ENCODE measurements around the gene FOLR1.
"Not testable (repeated sequence)": the region's sequence is repeated elsewhere in the genome, so short reads cannot be mapped to it uniquely, and the experiment has no call there.

Gene FOLR1

DNA sequence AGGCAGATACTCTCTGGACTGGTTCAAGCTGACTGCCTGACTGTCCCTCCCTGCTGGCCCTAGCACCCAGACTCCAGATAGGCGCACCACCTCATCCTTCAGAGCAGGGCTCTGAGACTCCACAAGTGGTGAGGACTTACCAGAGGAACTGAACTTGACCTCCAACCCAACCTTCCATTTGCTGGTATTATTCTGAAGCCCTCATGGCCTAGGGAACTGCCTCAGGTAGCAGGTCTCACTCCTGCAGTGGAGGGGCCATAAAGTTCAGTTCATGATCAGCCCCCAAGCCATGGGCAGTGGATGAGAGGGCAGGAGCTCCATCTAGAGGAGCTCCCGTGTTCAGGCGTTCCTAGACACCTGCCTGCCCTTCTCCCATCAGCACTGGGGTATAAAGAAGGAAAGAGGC, 10.4 kb upstream of the FOLR1 start:
- DNase-seq (ENCODE audit: low read depth), result not testable (repeated sequence)

DNA sequence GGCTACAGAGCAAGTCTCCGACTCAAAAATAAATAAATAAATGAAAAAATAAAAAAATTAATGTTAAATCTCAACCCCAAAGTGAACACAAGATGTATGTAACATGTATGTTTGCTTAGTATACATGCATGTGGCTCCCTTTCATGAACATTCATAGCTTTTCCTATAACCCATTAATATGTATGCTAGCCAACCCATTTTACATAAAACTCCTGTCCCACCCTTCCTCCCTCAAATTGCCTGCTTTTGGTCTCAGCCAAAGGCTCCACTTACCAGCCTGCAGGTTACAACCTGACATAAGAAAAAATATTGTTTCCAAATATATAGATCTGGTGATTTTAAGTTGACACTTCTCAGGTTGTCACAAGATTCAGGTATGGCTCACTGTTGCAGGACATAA, 3.7 kb upstream of the FOLR1 start:
- no peak for DNase-seq (ENCODE audit: low read depth)

DNA sequence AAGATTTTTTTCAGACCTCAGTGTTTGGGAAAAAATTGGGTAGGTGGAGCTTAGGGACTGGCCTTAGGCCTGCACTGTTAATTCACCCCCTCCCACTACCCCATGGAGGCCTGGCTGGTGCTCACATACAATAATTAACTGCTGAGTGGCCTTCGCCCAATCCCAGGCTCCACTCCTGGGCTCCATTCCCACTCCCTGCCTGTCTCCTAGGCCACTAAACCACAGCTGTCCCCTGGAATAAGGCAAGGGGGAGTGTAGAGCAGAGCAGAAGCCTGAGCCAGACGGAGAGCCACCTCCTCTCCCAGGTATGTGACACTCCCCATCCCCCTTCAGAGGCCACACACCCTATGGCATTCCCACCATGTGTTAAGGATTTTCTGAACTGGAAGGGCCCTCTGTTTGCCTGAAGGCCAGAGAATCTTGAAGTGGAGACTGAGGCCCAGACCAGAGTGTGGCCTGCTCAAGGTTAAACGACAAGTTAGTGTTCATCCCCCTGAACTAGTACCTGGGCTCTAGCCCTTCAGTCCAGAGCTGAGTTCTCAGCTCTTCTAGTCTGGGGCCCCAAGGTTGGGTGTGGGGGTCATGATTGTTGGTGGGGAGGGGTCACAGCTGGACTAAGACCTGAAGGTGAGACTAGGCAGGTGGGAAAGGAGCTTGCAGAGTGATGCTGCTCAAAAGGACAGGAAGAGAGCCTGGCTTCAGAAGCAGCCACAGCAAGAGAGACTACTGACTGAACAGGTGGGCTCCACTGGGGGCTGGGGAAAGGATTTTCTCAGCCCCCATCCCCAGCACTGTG, 2.3 kb upstream of the FOLR1 start:
- DNase-seq (ENCODE audit: low read depth), result no peak

DNA sequence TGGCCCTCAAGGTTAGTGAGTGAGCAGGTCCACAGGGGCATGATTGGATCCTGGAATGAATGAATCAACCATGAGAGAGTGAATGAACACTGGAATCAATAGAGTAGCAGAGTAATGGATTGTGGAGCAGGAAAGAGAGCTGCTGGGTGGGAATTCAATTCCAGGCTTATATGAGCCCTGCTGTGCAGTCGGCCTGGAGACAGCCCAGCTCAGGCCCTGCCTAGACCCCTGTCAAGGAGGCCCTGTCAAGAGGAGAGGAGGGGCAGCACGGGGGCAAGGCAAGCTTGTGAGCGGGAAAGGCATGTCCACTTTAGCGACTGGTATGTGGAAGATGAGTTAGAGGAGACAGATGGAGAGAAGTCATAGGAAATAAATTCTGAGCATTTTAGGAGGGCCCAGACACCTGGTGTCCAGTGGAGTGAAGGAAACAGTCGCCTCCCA, 1.3 kb upstream of the FOLR1 start:
- no peak for DNase-seq (ENCODE audit: low read depth)

DNA sequence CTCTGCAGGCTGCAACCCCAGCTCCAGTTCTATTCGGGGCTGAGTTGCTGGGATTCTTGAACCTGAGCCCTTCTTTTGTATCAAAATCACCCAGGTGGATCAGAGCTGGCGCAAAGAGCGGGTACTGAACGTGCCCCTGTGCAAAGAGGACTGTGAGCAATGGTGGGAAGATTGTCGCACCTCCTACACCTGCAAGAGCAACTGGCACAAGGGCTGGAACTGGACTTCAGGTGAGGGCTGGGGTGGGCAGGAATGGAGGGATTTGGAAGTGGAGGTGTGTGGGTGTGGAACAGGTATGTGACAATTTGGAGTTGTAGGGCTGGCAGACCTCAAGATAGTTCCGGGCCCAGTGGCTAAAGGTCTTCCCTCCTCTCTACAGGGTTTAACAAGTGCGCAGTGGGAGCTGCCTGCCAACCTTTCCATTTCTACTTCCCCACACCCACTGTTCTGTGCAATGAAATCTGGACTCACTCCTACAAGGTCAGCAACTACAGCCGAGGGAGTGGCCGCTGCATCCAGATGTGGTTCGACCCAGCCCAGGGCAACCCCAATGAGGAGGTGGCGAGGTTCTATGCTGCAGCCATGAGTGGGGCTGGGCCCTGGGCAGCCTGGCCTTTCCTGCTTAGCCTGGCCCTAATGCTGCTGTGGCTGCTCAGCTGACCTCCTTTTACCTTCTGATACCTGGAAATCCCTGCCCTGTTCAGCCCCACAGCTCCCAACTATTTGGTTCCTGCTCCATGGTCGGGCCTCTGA, 3.8 kb downstream of the FOLR1 start:
- DNase-seq (ENCODE audit: low read depth), result no peak

DNA sequence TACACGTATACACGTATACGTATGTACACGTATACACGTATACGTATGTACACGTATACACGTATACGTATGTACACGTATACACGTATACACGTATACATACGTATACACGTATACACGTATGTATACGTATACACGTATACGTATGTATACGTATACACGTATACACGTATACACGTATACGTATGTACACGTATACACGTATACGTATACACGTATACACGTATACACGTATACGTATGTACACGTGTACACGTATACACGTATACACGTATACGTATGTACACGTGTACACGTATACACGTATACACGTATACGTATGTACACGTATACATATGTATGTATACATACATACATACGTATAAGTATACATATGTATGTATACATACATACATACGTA, 9.5 kb downstream of the FOLR1 start:
- not testable (repeated sequence) for DNase-seq (ENCODE audit: low read depth)

DNA sequence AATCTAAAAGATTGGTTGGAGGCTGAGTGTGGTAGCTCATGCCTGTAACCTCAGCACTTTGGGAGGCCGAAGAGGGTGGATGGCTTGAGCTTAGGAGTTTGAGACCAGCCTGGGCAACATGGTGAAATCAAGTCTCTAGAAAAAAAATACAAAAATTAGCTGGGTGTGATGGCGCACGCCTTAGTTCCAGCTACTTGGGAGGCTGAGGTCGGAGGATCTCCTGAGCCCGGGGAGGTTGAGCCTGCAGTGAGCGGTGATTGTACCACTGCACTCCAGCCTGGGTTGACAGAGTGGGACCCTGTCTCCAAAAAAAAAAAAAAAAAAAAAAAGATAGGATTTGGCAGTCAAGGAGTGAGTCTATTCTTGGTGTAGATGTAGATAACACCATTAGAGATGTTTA, 10.6 kb downstream of the FOLR1 start:
- DNase-seq (ENCODE audit: low read depth), result no peak

DNA sequence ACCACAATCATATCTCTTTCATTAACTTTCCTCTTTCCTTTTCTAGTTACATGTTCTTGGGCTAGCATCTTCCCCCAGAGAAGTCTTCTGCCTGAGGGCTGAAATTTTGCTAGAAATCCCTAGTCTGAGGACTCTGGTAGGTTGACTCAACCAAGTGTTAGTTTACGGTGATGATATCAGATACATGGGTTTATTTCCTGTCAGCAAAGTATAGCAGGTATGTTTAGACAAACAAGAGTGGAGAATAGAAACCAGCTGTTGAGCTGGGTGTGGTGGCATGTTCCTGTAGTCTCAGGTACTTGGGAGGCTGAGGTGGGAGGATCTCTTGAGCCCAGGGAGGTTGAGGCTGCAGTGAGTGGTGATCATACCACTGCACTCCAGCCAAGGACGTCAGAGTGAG, 11.2 kb downstream of the FOLR1 start:
- no peak for DNase-seq (ENCODE audit: low read depth)

DNA sequence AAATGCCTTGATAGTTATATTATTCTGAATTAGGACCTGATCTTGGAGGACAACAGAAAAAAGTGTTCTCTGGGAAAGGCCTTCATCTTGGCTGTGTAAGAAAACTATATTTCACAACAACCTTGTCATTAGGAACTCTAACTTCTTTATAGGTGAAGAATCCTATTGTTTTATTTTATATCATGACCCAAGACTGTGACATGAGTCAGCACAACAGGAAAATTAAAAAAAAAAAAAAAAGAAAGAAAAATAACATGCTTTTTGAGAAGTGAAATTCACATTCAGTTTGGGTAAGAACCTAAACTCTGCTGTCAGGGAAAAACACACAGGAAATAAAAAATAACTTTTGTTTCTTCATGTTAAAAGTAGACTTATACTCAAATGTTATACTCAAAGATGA, 12.9 kb downstream of the FOLR1 start:
- no peak for DNase-seq (ENCODE audit: low read depth)

DNA sequence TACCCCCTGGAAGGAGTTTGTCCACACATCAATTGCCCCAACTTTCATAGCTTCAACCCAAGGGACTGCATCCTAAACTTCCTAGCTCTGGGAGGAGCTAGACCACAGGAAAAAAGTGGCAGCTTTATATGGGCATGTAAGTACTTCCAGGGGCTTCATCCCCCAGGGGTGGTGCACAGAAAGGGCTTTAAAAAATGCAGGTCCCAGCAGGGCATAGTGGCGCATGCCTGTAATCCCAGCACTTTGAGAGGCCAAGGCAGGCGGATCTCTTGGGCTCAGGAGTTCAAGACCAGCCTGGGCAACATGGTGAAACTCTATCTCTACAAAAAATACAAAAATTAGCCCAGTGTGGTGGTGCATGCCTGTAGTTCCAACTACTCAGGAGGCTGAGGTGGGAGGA, 14.9 kb downstream of the FOLR1 start:
- not testable (repeated sequence) for DNase-seq (ENCODE audit: low read depth)

DNA sequence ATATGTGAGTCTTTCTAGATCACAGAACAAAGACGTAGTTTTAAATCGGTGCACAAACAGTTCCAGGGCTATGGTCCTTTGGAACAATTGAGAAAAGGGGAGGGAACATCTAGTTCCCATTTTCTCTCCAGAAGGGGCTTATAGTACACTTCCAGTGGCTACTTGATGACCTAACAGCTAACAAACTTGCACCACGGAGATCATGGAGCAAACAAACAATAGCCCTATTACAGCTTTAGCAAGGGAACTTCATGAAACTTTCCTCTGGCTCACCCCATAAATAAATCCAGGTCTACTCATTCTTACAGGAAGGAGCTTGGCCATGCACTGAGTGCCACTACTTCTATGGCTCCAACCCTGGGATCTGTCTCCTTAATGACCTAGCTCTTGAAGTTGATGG, 16.3 kb downstream of the FOLR1 start:
- no peak for DNase-seq (ENCODE audit: low read depth)

DNA sequence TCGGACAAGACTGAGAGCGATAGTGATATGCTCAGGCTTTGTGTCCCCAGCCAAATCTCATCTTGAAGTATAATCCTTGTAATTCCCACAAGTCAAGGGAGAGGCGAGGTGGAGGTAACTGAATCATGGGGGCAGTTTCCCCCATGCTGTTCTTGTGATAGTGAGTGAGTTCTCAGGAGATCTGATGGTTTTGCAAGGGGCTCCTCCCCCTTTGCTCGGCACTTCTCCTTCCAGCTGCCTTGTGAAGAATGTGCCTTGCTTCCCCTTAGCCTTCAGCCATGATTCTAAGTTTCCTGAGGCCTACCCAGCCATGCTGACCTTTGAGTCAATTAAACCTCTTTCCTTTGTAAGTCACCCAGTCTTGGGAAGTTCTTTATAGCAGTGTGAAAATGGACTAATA, 17.2 kb downstream of the FOLR1 start:
- DNase-seq (ENCODE audit: low read depth), result no peak

DNA sequence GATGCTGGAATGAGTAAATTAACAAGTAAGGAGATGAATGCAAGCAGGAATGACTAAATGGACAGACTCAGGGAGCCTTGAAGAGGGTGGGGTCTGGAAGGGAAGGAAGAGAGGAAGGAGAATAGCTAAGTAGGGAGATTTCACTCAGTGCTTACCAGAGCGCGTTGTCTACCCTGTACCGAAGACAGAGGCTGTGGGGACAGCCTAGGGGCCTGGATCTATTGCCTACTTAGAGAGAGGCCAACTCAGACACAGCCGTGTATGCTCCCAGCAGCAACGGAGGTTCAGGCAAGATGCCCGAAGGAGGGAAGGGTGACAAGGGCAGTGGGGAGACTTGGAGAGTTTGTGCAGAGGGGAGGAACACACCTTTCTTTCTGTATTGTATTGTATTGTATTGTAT, 24.7 kb downstream of the FOLR1 start, which contains the start of gene FOLR2:
TSS of gene FOLR2 (plus strand) at position 157 of the 400 bp plus-strand sequence. CDS start 1,791 bp downstream, outside the sequence.
- DNase-seq (ENCODE audit: low read depth), result no peak

DNA sequence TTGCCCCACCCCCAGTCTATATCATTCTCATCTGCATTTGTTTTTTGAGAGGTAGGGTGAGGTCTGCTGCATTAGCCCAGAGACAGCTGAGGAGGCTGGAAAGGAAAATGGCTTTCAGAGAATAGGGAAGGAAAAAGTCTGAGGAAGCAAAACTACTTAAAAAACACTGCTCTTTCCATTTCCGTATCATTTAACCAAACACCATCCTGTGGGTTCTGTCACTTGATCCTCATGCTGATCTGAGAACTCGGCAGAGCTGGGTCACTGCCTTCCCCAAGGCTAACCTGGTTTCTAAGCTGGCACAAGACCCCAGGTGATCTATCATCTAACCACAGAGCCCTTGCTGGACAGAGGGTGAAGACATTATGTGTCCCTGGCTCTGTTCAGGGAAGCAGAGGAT, 25.9 kb downstream of the FOLR1 start:
- no peak for DNase-seq (ENCODE audit: low read depth)

DNA sequence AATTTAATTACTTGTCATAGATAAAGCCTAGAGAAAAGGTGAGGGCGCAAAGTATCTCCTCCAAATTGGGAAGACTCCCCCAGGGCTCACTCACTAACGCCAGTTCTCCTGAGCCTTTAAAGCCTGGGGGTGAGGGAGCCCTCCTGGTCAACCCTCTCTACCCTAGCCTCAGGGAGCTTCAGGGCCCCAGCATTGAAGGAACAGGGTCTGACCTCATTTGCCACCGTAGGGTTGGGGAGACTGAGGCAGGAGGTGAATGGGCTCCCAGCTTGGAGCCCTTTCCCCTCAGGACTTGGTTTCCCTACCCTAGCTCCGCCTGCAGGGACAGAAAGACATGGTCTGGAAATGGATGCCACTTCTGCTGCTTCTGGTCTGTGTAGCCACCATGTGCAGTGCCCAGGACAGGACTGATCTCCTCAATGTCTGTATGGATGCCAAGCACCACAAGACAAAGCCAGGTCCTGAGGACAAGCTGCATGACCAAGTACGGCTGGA, 26.4 kb downstream of the FOLR1 start:
- no peak for DNase-seq (ENCODE audit: low read depth)

DNA sequence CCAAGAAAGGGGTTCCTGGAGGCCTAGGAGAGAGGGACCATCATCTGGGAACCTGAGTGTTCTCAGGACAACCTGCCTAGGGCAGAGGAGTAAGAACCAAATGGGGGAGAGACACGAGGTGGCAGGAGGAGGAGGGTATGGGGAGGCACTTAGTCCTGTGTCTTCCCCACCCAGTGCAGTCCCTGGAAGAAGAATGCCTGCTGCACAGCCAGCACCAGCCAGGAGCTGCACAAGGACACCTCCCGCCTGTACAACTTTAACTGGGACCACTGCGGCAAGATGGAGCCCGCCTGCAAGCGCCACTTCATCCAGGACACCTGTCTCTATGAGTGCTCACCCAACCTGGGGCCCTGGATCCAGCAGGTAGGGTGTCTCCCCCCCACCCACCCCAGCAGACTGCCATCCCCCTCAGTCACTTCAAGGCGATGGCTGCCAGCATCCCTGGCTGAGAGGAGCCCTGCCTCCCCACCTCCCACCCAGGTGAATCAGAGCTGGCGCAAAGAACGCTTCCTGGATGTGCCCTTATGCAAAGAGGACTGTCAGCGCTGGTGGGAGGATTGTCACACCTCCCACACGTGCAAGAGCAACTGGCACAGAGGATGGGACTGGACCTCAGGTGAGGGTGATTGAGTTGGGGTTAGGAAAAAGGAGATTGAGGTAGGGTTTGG, 28.9 kb downstream of the FOLR1 start:
- DNase-seq (ENCODE audit: low read depth), result no peak

DNA sequence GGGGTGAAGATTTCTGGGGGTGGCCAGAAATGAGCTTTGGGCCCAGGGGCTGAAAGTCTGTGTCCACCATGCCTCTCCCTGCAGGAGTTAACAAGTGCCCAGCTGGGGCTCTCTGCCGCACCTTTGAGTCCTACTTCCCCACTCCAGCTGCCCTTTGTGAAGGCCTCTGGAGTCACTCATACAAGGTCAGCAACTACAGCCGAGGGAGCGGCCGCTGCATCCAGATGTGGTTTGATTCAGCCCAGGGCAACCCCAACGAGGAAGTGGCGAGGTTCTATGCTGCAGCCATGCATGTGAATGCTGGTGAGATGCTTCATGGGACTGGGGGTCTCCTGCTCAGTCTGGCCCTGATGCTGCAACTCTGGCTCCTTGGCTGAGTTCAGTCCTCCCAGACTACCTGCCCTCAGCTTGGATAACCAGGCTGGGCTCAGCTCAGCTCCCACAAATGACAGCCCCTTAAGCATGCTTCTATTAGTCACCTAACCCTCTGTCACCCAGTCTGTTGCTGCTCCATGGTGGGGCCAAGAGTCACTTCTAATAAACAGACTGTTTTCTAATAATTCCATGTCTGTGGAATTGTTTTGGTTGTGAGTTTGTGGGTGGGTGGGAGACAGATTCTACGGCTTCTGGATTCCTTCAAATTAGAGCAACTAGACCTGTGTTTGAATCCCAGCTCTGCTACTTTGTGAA, 29.6 kb downstream of the FOLR1 start:
- DNase-seq (ENCODE audit: low read depth), result no peak

DNA sequence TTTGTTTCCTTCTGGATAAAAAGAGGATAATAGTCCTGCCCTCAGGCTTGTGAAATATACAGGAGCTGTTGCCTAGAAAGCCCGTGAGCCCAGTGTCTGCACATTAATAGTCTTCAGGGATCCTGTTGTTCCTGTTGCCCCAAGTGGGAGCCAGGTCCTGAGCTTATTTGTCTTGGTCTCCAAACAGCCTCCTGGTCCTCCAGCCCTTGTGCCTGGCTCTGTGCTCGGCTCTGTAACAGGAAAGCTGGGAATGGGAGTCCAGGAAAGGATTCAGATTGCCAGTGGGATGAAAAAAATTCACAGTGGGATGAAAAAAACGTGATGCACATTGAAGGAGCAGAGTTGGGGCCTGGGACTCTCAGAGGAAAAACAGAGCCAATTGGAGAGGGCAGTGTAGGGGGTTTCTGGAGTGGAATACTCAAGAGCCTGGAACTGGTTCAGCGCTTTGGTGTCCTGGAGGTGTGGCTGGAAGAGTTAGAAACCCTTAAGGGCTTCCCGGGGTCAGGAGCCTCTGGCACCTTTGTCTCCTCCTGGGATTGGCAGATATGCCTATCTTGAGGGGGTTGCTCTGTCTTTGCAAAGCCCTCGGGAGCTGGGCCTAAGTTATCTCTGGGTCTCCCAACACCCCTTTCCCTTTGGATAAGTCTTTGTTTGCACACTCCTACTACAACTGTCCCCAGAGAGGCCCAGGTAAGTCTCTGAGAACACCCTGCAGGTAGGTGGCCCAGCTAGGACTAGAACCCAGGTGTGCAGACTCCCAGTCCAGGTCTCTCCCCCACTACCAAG, 30.4 kb downstream of the FOLR1 start:
- DNase-seq (ENCODE audit: low read depth), result no peak

DNA sequence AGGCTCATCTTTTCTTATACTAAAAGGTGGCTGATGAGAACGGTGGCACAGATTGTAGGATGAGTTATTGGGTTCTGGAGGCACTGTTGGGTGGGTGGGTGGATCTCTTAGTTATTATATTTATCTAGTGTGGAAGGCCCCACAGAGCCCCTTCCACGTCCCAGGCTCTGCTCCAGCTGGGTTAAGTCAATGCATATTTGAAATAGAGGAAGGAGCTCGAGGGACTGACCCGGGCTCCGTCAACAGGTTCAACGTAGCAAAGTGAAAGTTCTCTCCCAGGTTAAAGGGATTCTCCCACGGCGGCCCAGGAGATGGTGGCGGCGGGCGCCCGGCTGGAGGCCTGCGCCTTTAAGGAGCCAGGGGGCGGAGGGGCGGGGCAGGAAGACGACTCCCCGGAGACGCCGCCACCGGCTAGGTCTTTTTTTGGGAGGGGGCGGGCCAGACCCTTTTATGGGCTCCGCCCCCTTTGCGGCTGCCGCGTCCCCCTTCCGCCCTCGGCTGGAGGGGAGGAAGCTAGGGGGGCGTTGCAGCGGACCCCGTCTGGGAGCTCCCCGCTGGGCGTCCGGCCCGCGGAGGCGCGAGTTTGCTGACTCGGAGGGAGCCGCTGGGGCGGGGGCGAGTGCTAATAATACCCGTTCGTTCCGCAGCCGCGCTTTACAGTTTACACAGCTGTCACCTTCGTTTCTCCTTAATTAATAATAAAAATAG, 31.1 kb downstream of the FOLR1 start:
- DNase-seq (ENCODE audit: low read depth), result peak; percentile 91

All from CMK (cell line).